GM12878 (cell line): ENCODE results near the gene TENT4B. TPM values are rescaled to one million over a fixed set of nuclear protein-coding genes. Genes with fewer than 3 reads are reported as not detected.

Source experiments
- ATAC-seq: fragments of 200-7000 bp; cut with Tn5 transposase; 3 replicates; pipeline ENCODE4 v1.9.1; 2020; ENCODE audit warnings: mild to moderate bottlenecking, moderate library complexity
- BruUV-seq: library from RNA; stranded (reverse); fragments of 400-500 nt; replicated peaks from 2 replicates; lab custom pipeline; 2021; lab: Mats Ljungman, UMichigan
- CTCF ChIA-PET: fragments of 300-600 bp; sonication (Branson Sonifier 250); formaldehyde crosslinking; extraction: SDS; loops from one replicate; lab custom pipeline; 2021; ENCODE audit warnings: inconsistent platforms; lab: Yijun Ruan, JAX
- POLR2A ChIA-PET: fragments of 350-600 bp; formaldehyde crosslinking; extraction: SDS; loops from one replicate; lab custom pipeline; 2021; ENCODE audit warnings: inconsistent platforms; lab: Charles Lee
- RAD21 ChIA-PET: fragments of 300-600 bp; sonication (Branson Sonifier 250); formaldehyde crosslinking; loops from one replicate; lab custom pipeline; 2023; ENCODE audit warnings: antibody characterized with exemption; ENCODE audit not compliant: unreplicated experiment; lab: Charles Lee
- SMC1A ChIA-PET: fragments of 300-600 bp; sonication (Branson Sonifier 250); formaldehyde crosslinking; loops from one replicate; lab custom pipeline; 2023; ENCODE audit not compliant: unreplicated experiment, uncharacterized antibody; lab: Charles Lee
- DNase-seq: peaks from one replicate; pipeline ENCODE4 v3.0.0-alpha.2; 2011; ENCODE audit warnings: low read depth, low spot score
- FAIRE-seq: peaks from 3 replicates; lab custom pipeline; 2011; peaks lifted over from hg19 to GRCh38; lab: Jason Lieb, UNC
- H2AFZ ChIP-seq: 2 replicates; pipeline ENCODE4 v1.6.0; 2011; ENCODE audit warnings: low read depth, low read length, control low read depth; ENCODE audit not compliant: control insufficient read depth
- H3K27ac ChIP-seq: 2 replicates; pipeline ENCODE4 v1.5.1; 2011; ENCODE audit warnings: control low read depth; ENCODE audit not compliant: control insufficient read depth, insufficient read depth
- H3K27me3 ChIP-seq, 2 experiments: replicated peaks in 1 of 2; 2 replicates each; pipeline versions ENCODE4 v1.6.0 to v1.6.1; 2011; ENCODE audit warnings: low read length in 1 of 2; ENCODE audit not compliant: control insufficient read depth in 2 of 2, insufficient read depth in 2 of 2
- H3K36me3 ChIP-seq, 2 experiments: 2 replicates each; pipeline ENCODE4 v1.5.1; 2011; ENCODE audit warnings: low read length in 1 of 2; ENCODE audit not compliant: control insufficient read depth in 2 of 2, insufficient read depth in 2 of 2
- H3K4me1 ChIP-seq: 2 replicates; pipeline ENCODE4 v1.6.1; 2011; ENCODE audit warnings: mild to moderate bottlenecking, low read length, moderate library complexity, mixed read lengths; ENCODE audit not compliant: control insufficient read depth, insufficient read depth
- H3K4me2 ChIP-seq: 2 replicates; pipeline ENCODE4 v1.6.0; 2011; ENCODE audit warnings: control low read depth; ENCODE audit not compliant: control insufficient read depth, insufficient read depth
- H3K4me3 ChIP-seq: fragments of 200-600 bp; sonication (generic); 2 replicates; pipeline ENCODE4 v1.5.1; 2016
- H3K79me2 ChIP-seq: 2 replicates; pipeline ENCODE4 v1.6.0; 2011; ENCODE audit warnings: low read length; ENCODE audit not compliant: control insufficient read depth, insufficient read depth
- H3K9ac ChIP-seq: 2 replicates; pipeline ENCODE4 v1.8.0; 2011; ENCODE audit warnings: low read length, control low read depth, mixed read lengths; ENCODE audit not compliant: control insufficient read depth, insufficient read depth
- H3K9me3 ChIP-seq: replicated peaks from 3 replicates; pipeline ENCODE4 v1.5.1; 2011; ENCODE audit warnings: mild to moderate bottlenecking, low read length; ENCODE audit not compliant: control insufficient read depth, insufficient read depth
- H4K20me1 ChIP-seq: 2 replicates; pipeline ENCODE4 v1.6.0; 2011; ENCODE audit not compliant: control insufficient read depth, insufficient read depth
- ATF2 ChIP-seq: IDR thresholded peaks from 2 replicates; pipeline ENCODE4 v1.6.1; 2012; ENCODE audit warnings: low read length, inconsistent platforms
- CBX3 ChIP-seq: fragments of 200-600 bp; sonication (generic); IDR thresholded peaks from 2 replicates; pipeline ENCODE4 v1.6.1; 2016; ENCODE audit warnings: low read depth, borderline replicate concordance
- CEBPB ChIP-seq, 2 experiments: fragments of 150-350 bp in 1 of 2; IDR thresholded peaks; 2 replicates each; pipeline ENCODE4 v1.6.1; 2012 to 2014; ENCODE audit warnings: low read depth in 2 of 2, low read length in 2 of 2, borderline replicate concordance in 1 of 2, inconsistent platforms in 1 of 2
- CUX1 ChIP-seq: IDR thresholded peaks from 2 replicates; pipeline ENCODE4 v1.6.1; 2012; ENCODE audit warnings: improper control_type of control experiment, low read depth, low read length; ENCODE audit not compliant: insufficient replicate concordance
- GABPA ChIP-seq: IDR thresholded peaks from 2 replicates; pipeline ENCODE4 v1.6.1; 2014; ENCODE audit warnings: antibody characterized with exemption, low read depth, mild to moderate bottlenecking, inconsistent platforms
- GATAD2B ChIP-seq: fragments of 450-650 bp; conservative IDR thresholded peaks from 2 replicates; pipeline ENCODE4 v1.6.1; 2017; ENCODE audit warnings: low read depth, mild to moderate bottlenecking, moderate library complexity
- KDM1A ChIP-seq: fragments of 200-600 bp; sonication (generic); IDR thresholded peaks from 2 replicates; pipeline ENCODE4 v1.6.1; 2016; ENCODE audit warnings: borderline replicate concordance
- LARP7 ChIP-seq: fragments of 450-650 bp; IDR thresholded peaks from 2 replicates; pipeline ENCODE4 v1.6.1; 2017; ENCODE audit warnings: mild to moderate bottlenecking
- PBX3 ChIP-seq: IDR thresholded peaks from 2 replicates; pipeline ENCODE4 v1.6.1; 2011; ENCODE audit warnings: mild to moderate bottlenecking, low read depth, low read length, moderate library complexity; ENCODE audit not compliant: insufficient replicate concordance
- TCF7 ChIP-seq: IDR thresholded peaks from 2 replicates; pipeline ENCODE4 v1.6.1; 2014; ENCODE audit warnings: antibody characterized with exemption, borderline replicate concordance
- ZBTB11 ChIP-seq: fragments of 450-650 bp; formaldehyde crosslinking; IDR thresholded peaks from 2 replicates; pipeline ENCODE4 v1.5.0; 2022; ENCODE audit warnings: mild to moderate bottlenecking, missing genetic modification characterization
- WGBS: methylation state at CpG from one replicate; pipeline ENCODE4 v1.1.6; 2016; ENCODE audit warnings: low lambda C conversion rate; ENCODE audit not compliant: insufficient replicate concordance, insufficient coverage; ENCODE audit errors: missing lambda C conversion rate; 5-methylcytosine and 5-hydroxymethylcytosine counted together
- in situ Hi-C: fragments of 300-500 bp; cut with MboI; formaldehyde crosslinking; loops from 9 replicates; pipeline ENCODE4 v1.14.3; 2018; ENCODE audit warnings: mixed read lengths
- intact Hi-C: fragments of 100-400 bp; cut with micrococcal nuclease; formaldehyde crosslinking; loops from one replicate; pipeline ENCODE4 v1.14.2; 2022; ENCODE audit not compliant: unreplicated experiment
- polyA plus RNA-seq, 11 experiments: library from polyadenylated mRNA; depleted of rRNA in 4 of 11; unstranded in 6 of 11; stranded (reverse) in 5 of 11; fragments of >200 nt; fragmentation: Nextera tagmentation in 4 of 11; fragmentation: Illumina TruSeq in 1 of 11; extraction: Ambion mirVana in 4 of 11; extraction: Trizol in 1 of 11; gene quantifications; 1 replicate in 1 of 11; 2 replicates in 10 of 11; pipeline versions ENCODE4 v1.2.1 to v1.2.3, GENCODE V29; 2011 to 2016; ENCODE audit warnings: inconsistent platforms in 2 of 11, missing spikeins in 2 of 11, low read depth in 1 of 11
- total RNA-seq, 4 experiments: library from RNA; depleted of rRNA in 3 of 4; stranded (reverse); fragments of >200 nt in 3 of 4; fragmentation: Illumina TruSeq in 1 of 4; extraction: Trizol in 1 of 4; gene quantifications; 2 replicates each; pipeline versions ENCODE4 v1.2.1 to v1.2.3, GENCODE V29; 2013 to 2021

The TENT4B gene
- total and polyA plus RNA-seq, 10 of the 15 experiments (the other 5 are each of a cell fraction or from before 2014, with no cell fraction given), result 4.4 to 16.7 (median 10.8) TPM

- Histone ChIP-seq H3K27ac (no peak overlapping the region), H3K4me2 (no peak overlapping the region), H3K4me1 (peaks cover 37% of the 10 kb centered on the region), H3K9me3 (no peaks in the 10 kb centered on the region), H3K36me3 (0 out of 4 replicates have a peak, but pooled peaks cover 0 to 2% of the 10 kb centered on the region in 2 experiments), H3K27me3 (no peaks in the 10 kb centered on the region), H3K4me3 (no peak overlapping the region), H3K9ac (no peak overlapping the region), H4K20me1 (no peaks in the 10 kb centered on the region), H2AFZ (no peak overlapping the region), H3K79me2 (peaks cover 33% of the 10 kb centered on the region)
- ChIA-PET CTCF (interaction anchor here (0.6 to 3.2 kb wide), 5 partner anchors 10 to 537 kb away, joined by 3 to 15 read pairs (median 4); partner anchors contain the start of gene CNEP1R1), SMC1A (interaction anchor here (1.5 to 6.7 kb wide), 2 partner anchors 13 to 59 kb away, joined by 4 to 73 read pairs; no protein-coding TSS in a partner anchor), RAD21 (interaction anchor here (1.1 kb wide), 1 partner anchor 13 kb away, joined by 5 read pairs; no protein-coding TSS in a partner anchor), POLR2A (interaction anchor here (2.7 kb wide), 1 partner anchor 11 kb away, joined by 13 read pairs; no protein-coding TSS in a partner anchor)
- DNase-seq (no peak), FAIRE-seq (no peak), ATAC-seq (no peak)
- in situ Hi-C loops, result no loop called here
- 84% methylated on average over 13 of the region's 13 CpGs for WGBS
- intact Hi-C loops, result no loop called here
- BruUV-seq, result TSS peak; percentile 6
- no peak for TF ChIP-seq ZBTB11 (CRISPR knock-in tag)
- no peak for TF ChIP-seq CEBPB (IDR thresholded peaks at IDR 0.05; ENCODE audit: borderline replicate concordance in 1 of 2, low read depth in 2 of 2, low read length in 2 of 2)
- no peak for TF ChIP-seq LARP7
- TF ChIP-seq CBX3, result no peak
- TF ChIP-seq KDM1A, result no peak
- no peak for TF ChIP-seq ATF2
- TF ChIP-seq CUX1, result no peak
- TF ChIP-seq PBX3, result no peak
- no peak for TF ChIP-seq TCF7
- no peak for TF ChIP-seq GABPA
- no peak for TF ChIP-seq GATAD2B
Observed at GRCh38 chr16:50269061-50269705, 116.1 kb downstream of the TENT4B start.
